ENCODE data around the gene PRAC2. TPM values are rescaled to one million over a fixed set of nuclear protein-coding genes. Genes with fewer than 3 reads are reported as not detected.

The PRAC2 gene
- total RNA-seq, 2 donors from 2014 or later: not detected

DNA sequence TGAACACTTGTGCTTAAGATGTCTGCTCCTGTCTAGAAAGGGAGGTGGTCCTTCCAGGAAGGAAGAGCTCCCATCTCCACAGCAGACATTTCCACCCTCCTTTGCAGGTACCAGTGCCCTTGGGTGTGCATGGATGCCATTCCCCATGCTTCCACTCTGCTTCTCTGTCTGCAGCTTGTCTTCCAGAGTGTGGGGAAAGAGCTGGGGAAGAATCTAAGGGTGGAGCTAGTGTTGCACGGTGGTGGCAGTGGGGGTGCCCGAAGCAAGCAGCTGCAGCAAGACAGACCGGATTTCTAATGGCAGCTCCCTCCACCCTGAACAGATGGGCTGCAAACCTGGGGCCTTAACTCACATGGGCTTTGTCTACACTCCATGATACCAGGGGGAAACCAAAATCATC lies 28.2 kb downstream of the PRAC2 start:
- Mint-ChIP-seq H3K27ac (no peak overlapping the region), H3K9me3 (no peaks in the 10 kb centered on the region), H3K4me3 (no peak overlapping the region), H3K36me3 (no peaks in the 10 kb centered on the region), H3K4me1 (ENCODE audit: low read depth in 2 of 2) (peaks cover 11 to 17% of the 10 kb centered on the region in 2 donors), H3K27me3 (peaks cover 56 to 67% of the 10 kb centered on the region in 2 donors)
- no peak for DNase-seq (ENCODE audit: low spot score)
- ATAC-seq: no peak

DNA sequence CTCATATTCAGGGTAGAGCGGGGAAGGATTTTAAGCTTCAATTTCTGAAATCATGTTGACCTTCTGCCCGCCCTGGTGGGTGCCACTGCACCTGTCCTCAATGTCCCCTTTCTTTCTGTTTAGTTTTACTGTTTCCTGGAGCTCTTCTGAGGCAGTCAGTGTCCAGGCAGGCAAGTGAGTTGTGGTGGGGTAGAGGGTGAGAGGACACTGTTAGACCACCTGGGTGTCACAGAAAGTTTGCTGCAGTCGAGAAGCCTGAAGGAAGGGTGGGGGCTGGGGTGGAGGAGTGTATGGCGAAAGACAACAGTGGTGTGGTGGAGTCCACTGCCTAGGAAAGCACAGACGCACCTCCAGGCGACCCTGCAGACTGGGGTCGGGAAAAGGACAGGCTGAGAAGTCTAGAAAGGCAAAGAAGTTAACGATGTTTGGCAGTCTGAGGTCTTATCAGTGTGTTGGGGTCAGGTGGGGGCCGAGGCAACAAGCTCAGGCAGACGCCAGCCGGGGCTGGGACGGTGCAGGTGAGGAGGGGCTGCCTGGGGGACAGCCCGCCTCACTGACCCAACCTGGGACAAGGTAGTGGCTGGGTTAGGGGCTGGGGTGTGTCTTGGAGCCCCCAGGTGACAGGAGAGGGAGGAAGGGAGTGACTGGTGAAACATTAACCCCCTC lies 28.9 kb downstream of the PRAC2 start:
- no peaks in the 10 kb centered on the region for H3K9me3 Mint-ChIP-seq
- peak in 1 of 2 donors; percentile 20 for ATAC-seq
- H3K27ac Mint-ChIP-seq: no peak overlapping the region

DNA sequence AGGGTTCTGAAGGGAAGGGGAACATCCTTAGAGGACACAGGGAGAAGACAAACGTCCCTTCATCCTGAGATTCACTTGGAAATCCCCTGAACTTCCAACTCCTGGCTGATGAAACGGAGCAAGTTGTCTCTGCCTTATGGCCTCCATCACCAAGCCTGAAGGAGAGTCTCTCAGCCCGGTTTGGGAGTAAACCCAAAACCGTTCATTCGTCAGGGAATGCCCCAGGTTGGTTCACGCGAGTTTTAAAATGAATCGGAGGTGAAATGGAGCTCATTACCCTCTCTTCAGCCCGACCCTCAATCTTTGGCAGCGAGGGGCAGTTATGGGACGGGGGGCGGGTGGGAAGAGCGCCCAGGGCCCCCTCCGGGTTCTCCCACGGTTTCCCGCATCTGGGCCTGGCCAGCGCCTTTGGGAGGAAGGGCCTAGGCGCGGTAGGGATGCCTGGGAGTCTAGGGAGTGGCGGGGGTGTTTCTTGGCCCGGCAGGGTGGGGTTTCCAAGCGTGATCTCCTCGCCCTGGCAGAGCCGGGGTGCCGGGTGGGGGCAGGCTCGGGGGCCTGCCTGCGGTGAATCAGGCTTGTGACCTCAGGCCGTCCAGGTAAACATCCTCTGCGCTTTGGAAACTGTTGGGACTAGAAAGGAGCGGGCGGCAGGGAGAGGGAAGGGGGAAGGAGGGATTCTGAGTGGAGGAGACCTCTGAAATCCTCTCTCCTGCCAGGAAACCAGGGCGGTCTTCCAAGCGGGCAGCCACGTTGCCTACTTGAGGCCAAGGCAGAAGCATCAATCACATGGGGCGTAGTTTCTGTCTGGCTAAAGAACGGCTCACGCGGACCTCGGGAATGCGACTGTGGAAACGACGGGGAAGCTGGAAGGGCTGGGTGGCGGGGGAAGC lies 29.7 kb downstream of the PRAC2 start:
- no peak for ATAC-seq
- Mint-ChIP-seq H3K4me1 (ENCODE audit: low read depth in 2 of 2) (peaks cover 0 to 7% of the 10 kb centered on the region in 2 donors), H3K27me3 (peaks cover 53 to 68% of the 10 kb centered on the region in 2 donors), H3K36me3 (no peaks in the 10 kb centered on the region), H3K9me3 (no peaks in the 10 kb centered on the region), H3K4me3 (no peak overlapping the region), H3K27ac (no peak overlapping the region)
- no peak for DNase-seq (ENCODE audit: low spot score)

More for the DNA sequence above, 28.9 kb downstream of the PRAC2 start:
- no peak overlapping the region for H3K4me3 Mint-ChIP-seq
- no peaks in the 10 kb centered on the region for H3K36me3 Mint-ChIP-seq
- H3K27me3 Mint-ChIP-seq: peaks cover 53 to 67% of the 10 kb centered on the region in 2 donors
- DNase-seq (ENCODE audit: low spot score): no peak
- H3K4me1 Mint-ChIP-seq (ENCODE audit: low read depth in 2 of 2): peaks cover 4 to 10% of the 10 kb centered on the region in 2 donors

DNA sequence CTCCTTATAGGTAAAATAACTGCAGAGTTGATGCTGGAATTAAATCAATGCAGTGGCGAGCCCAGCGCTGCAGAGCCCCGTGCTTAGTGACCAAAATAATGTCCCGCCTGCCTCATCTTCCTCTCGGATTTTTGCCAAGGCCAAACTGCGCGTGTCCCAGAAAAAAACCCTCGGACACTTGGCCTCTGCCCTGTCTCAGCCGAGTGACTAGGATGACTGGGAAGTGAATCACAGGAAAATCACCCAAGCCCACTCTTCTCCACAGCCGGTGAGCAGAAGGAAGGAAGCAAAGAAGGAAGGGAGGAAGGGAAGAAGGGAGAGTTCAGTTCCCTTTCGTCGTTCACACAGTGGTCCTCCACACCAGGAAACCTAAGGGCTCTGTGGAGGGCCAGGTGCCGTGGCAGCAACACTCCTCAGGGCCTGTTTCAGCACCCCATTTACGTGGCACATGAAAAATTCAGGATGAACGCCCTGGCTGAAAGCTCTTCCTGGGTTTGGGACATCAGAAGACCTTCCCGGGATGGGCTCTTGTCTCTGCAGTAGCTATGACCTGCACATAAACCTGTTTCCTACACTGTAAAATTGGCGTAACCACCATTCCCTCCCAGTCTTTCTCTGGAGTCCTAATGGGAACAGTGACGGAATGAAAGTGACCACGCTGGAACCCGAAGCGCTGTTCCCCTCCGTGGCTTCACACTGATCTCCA lies 31.0 kb downstream of the PRAC2 start:
- no peak for ATAC-seq
- Mint-ChIP-seq H3K4me3 (no peak overlapping the region), H3K27ac (no peak overlapping the region), H3K27me3 (peaks cover 55 to 68% of the 10 kb centered on the region in 2 donors), H3K4me1 (ENCODE audit: low read depth in 2 of 2) (peaks cover 0 to 7% of the 10 kb centered on the region in 2 donors), H3K9me3 (no peaks in the 10 kb centered on the region), H3K36me3 (no peaks in the 10 kb centered on the region)
- DNase-seq (ENCODE audit: low spot score): no peak

DNA sequence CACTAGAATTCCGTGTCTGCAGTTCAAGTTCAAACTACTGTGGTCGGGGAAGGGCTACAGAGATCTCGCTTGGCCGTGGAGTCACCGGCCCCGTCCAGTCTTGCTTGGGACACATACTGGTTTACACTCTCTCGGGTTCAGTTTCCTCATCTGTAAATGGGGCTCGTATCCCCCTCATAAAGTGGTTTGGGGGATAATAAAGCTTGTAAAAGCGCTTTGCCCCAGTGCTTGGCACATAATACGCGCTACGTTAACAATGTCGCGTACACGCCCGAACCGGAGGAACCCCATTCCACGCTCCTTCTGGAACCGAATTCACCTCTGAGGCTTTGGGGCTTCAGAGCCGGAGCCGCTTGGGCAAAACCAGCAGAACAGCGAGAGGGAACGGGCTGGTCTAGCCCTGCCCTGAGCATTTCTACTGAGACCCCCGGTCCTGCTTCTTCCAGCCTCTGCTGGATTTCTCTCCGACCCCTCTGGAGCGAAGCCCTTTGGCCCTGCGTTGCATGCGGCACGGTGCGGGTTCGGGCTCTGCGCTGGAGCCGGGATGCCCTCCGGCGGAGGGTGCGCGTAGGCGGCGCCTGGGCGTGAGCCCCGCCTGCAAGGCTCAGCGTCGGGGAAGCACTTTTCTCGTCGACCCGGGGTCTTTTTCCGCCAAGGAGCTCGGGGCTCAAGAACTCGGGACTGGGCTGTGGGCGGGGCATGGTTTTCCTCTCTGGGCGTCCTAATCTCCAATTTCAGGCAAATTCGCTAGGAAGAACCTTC lies 31.7 kb downstream of the PRAC2 start:
- Mint-ChIP-seq H3K4me3 (no peak overlapping the region), H3K9me3 (no peaks in the 10 kb centered on the region), H3K4me1 (ENCODE audit: low read depth in 2 of 2) (peaks cover 0 to 2% of the 10 kb centered on the region in 2 donors), H3K36me3 (no peaks in the 10 kb centered on the region), H3K27me3 (peaks cover 57 to 67% of the 10 kb centered on the region in 2 donors), H3K27ac (no peak overlapping the region)
- no peak for ATAC-seq
- no peak for DNase-seq (ENCODE audit: low spot score)

DNA sequence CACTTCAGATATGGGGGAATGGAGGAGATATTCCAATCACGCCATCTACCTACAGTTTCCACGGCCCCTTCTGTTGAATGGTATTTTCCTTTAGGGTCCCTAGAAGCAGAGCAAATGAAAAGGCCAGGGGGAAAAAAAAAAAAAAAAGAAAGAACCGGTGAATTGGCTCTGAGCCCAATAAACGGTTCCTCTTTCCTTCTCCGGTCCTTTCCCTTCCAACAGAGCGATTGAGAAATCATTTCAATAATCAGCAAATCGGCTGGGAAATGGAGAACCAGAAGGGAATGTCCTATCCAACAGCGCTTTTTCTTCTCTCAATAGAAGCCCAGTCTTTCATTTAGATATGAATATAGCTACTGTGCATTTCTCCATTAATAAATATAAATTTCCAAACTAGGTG lies 32.4 kb downstream of the PRAC2 start:
- no peak overlapping the region for H3K4me3 Mint-ChIP-seq
- H3K27me3 Mint-ChIP-seq: peaks cover 58 to 68% of the 10 kb centered on the region in 2 donors
- H3K9me3 Mint-ChIP-seq: no peaks in the 10 kb centered on the region
- H3K27ac Mint-ChIP-seq: no peak overlapping the region
- H3K36me3 Mint-ChIP-seq: no peaks in the 10 kb centered on the region
- H3K4me1 Mint-ChIP-seq (ENCODE audit: low read depth in 2 of 2): peaks cover 0 to 2% of the 10 kb centered on the region in 2 donors
- ATAC-seq (no peak), DNase-seq (ENCODE audit: low spot score) (no peak)

DNA sequence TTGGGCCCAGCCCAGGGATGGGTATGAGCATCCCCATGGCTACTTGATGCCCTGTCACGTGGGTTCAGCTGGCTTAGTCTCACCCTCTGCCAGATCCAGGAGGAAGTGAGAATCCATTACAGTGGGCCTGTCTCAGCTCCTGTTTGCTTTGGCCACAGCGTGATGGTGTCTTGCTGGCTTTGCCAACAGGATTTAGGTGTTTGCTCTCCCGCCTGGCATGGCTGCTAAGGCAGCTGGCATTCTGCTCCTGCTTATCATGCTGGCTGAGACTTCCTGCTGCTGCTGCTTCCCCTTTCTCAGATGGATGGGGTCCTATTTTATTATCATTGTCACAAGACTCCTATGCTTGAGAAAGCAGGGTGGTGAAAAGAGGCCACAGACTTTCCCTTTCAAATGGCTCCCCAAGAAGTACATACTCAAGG lies 33.9 kb downstream of the PRAC2 start:
- DNase-seq (ENCODE audit: low spot score): no peak
- no peak overlapping the region for H3K4me3 Mint-ChIP-seq
- H3K27ac Mint-ChIP-seq: no peak overlapping the region
- no peaks in the 10 kb centered on the region for H3K9me3 Mint-ChIP-seq
- peaks cover 57 to 66% of the 10 kb centered on the region in 2 donors for H3K27me3 Mint-ChIP-seq
- ATAC-seq: no peak
- no peaks in the 10 kb centered on the region for H3K36me3 Mint-ChIP-seq
- H3K4me1 Mint-ChIP-seq (ENCODE audit: low read depth in 2 of 2): peaks cover 0 to 2% of the 10 kb centered on the region in 2 donors

DNA sequence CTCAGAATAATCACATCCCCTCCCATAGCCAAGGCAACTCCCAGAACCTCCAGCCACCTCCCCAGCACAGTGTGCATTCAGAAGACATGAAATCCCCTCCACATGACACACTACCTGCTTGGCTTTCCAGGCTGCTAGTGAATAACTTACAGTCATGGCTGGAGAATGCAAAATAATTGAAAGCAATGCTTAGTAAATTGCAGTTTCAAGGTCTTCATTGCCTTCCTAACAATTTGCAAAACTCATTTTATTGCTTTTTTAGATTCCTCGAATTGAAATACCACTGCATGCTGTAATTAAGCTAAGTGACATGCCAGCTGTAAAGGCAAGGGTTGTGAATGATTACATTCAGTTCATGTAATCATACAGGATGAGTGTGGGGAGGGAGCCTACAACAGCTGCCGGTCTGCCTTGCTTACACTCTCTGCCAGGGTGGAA lies 34.6 kb downstream of the PRAC2 start:
- DNase-seq (ENCODE audit: low spot score) (no peak), ATAC-seq (no peak)
- peaks cover 58 to 66% of the 10 kb centered on the region in 2 donors for H3K27me3 Mint-ChIP-seq
- no peaks in the 10 kb centered on the region for H3K36me3 Mint-ChIP-seq
- H3K27ac Mint-ChIP-seq: no peak overlapping the region
- H3K4me3 Mint-ChIP-seq: no peak overlapping the region
- H3K9me3 Mint-ChIP-seq: no peaks in the 10 kb centered on the region
- peaks cover 0 to 2% of the 10 kb centered on the region in 2 donors for H3K4me1 Mint-ChIP-seq (ENCODE audit: low read depth in 2 of 2)

DNA sequence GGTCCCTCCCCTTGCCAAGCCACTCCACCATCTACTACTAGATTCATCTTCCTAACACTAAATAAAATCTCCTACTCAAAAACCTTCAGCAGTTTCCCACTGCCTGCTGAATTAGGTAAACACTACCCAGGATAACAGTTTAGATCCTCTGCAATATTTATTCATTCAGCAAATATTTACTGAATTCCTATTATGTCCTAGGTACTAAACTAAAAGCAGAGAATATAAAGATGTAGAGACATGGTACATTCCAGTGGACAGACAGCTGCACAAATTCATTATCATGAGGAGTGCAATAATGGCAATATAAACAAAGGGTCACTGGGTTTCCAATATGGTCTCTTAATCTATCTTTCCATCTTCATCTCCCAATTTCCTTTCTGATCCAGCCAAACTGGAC lies 36.3 kb downstream of the PRAC2 start:
- no peaks in the 10 kb centered on the region for H3K9me3 Mint-ChIP-seq
- no peak for ATAC-seq
- H3K36me3 Mint-ChIP-seq: no peaks in the 10 kb centered on the region
- DNase-seq (ENCODE audit: low spot score): no peak
- no peak overlapping the region for H3K27ac Mint-ChIP-seq
- peaks cover 0 to 2% of the 10 kb centered on the region in 2 donors for H3K4me1 Mint-ChIP-seq (ENCODE audit: low read depth in 2 of 2)
- no peak overlapping the region for H3K4me3 Mint-ChIP-seq
- peaks cover 54 to 66% of the 10 kb centered on the region in 2 donors for H3K27me3 Mint-ChIP-seq

DNA sequence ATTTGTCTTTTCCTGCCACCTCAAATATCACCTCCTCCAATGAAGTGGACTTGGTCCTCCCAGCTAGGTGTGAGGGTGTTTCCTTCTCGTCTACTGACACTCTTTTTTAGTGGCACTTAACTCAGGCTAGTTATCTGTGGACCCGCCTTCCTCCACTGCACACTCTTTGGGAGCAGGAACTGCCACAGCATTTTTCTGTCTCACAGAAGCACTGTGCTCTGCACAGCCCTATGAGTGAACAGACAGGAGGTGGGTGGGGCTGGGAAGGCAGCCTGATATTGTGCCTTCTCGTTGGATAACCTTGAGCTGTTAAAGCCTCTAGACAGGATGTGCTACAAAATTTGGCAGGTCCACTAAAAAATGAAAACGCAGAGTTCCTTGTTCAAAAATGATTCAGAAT lies 37.4 kb downstream of the PRAC2 start:
- Mint-ChIP-seq H3K36me3 (no peaks in the 10 kb centered on the region), H3K4me1 (ENCODE audit: low read depth in 2 of 2) (no peaks in the 10 kb centered on the region)
- DNase-seq (ENCODE audit: low spot score): no peak

DNA sequence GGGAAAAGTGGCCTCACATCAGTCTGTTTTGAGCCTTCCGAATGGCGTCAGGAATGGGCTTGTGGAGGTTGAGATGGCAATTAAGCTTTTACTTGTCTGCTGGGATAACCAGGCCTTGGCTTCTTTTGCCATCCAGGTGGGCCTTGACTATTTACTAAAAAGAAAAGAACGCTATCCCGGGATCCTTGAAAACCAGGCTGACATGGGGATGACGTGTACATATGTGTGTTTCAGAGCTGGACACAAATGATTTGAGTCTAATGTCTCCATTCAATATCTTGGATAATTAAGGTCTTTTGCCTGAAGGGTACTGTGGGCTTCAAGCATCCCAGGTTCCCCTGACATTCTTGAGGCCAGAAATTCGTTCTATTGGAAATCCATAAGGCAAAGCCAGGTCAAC lies 38.1 kb downstream of the PRAC2 start:
- DNase-seq (ENCODE audit: low spot score) (no peak), ATAC-seq (no peak)
- no peaks in the 10 kb centered on the region for H3K9me3 Mint-ChIP-seq
- H3K36me3 Mint-ChIP-seq: no peaks in the 10 kb centered on the region
- H3K27ac Mint-ChIP-seq: no peak overlapping the region
- peaks cover 46 to 63% of the 10 kb centered on the region in 2 donors for H3K27me3 Mint-ChIP-seq
- no peak overlapping the region for H3K4me3 Mint-ChIP-seq
- H3K4me1 Mint-ChIP-seq (ENCODE audit: low read depth in 2 of 2): no peaks in the 10 kb centered on the region

More for the DNA sequence above, 37.4 kb downstream of the PRAC2 start:
- Mint-ChIP-seq H3K27ac (no peak overlapping the region), H3K9me3 (no peaks in the 10 kb centered on the region), H3K27me3 (peaks cover 52 to 67% of the 10 kb centered on the region in 2 donors), H3K4me3 (no peak overlapping the region)
- no peak for ATAC-seq

DNA sequence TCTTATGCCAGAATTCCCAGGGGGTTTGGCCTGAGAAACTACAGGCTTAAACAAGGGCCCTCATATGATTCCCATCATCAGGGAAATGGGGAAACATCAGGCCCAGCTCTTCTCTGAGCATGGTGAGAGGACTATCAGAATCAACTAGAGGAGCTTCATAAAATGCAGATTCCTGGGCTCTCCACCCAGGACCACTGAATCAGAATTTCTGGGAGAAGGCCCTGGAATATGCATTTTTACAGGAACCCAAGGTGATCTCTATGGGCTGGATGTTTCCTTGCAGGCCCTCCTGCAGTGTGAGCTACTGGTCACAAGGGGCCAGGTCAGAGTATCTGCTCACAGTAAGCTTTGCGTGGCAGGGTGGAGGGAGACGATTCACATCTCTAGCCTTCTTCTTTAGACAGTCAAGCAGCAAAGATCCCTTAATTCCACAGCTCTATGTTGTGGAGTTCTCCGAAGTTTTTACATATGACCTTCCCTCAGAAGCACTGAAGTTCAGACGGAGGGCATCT lies 44.3 kb downstream of the PRAC2 start:
- no peaks in the 10 kb centered on the region for H3K36me3 Mint-ChIP-seq
- H3K4me1 Mint-ChIP-seq (ENCODE audit: low read depth in 2 of 2): peaks cover 0 to 4% of the 10 kb centered on the region in 2 donors
- peaks cover 26 to 40% of the 10 kb centered on the region in 2 donors for H3K27me3 Mint-ChIP-seq
- no peak for DNase-seq (ENCODE audit: low spot score)
- ATAC-seq: no peak
- no peak overlapping the region for H3K27ac Mint-ChIP-seq
- H3K4me3 Mint-ChIP-seq: no peak overlapping the region
- H3K9me3 Mint-ChIP-seq: no peaks in the 10 kb centered on the region

All from natural killer cell treated with Interleukin-12 subunit alpha and Interleukin-12 subunit beta and Interleukin-15 and Interleukin-18, amount 100 ng/mL, for 72 hours (primary cell).